EL (cell line): ENCODE measurements around the gene LUC7L.
"Not testable (repeated sequence)": the region's sequence is repeated elsewhere in the genome, so short reads cannot be mapped to it uniquely, and the experiment has no call there.

Source experiments
- DNase-seq: peaks from one replicate; pipeline ENCODE4 v3.0.0-alpha.2; 2016

LUC7L gene

GRCh38 chr16:178668-179015 is 50.6 kb downstream of the LUC7L start:
- DNase-seq, result no peak

DNA sequence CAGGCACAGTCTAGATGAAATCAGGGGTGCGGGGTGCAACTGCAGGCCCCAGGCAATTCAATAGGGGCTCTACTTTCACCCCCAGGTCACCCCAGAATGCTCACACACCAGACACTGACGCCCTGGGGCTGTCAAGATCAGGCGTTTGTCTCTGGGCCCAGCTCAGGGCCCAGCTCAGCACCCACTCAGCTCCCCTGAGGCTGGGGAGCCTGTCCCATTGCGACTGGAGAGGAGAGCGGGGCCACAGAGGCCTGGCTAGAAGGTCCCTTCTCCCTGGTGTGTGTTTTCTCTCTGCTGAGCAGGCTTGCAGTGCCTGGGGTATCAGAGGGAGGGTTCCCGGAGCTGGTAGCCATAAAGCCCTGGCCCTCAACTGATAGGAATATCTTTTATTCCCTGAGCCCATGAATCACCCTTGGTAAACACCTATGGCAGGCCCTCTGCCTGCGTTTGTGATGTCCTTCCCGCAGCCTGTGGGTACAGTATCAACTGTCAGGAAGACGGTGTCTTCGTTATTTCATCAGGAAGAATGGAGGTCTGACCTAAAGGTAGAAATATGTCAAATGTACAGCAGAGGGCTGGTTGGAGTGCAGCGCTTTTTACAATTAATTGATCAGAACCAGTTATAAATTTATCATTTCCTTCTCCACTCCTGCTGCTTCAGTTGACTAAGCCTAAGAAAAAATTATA is 51.1 kb downstream of the LUC7L start:
- no peak for DNase-seq

DNA sequence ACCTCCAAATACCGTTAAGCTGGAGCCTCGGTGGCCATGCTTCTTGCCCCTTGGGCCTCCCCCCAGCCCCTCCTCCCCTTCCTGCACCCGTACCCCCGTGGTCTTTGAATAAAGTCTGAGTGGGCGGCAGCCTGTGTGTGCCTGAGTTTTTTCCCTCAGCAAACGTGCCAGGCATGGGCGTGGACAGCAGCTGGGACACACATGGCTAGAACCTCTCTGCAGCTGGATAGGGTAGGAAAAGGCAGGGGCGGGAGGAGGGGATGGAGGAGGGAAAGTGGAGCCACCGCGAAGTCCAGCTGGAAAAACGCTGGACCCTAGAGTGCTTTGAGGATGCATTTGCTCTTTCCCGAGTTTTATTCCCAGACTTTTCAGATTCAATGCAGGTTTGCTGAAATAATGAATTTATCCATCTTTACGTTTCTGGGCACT is 51.8 kb downstream of the LUC7L start:
- DNase-seq, result no peak

- not testable (repeated sequence) for DNase-seq
Measured at GRCh38 chr16:176477-177382, 52.5 kb downstream of the LUC7L start, which contains the start of gene HBA1. HBA1 (plus strand) TSS chr16:176680; CDS start chr16:176717, 37 bp downstream.

- DNase-seq, result not testable (repeated sequence)
Measured at GRCh38 chr16:176006-176405, 53.2 kb downstream of the LUC7L start.

- no peak for DNase-seq
Measured at GRCh38 chr16:175011-175949, 54.0 kb downstream of the LUC7L start.

DNA sequence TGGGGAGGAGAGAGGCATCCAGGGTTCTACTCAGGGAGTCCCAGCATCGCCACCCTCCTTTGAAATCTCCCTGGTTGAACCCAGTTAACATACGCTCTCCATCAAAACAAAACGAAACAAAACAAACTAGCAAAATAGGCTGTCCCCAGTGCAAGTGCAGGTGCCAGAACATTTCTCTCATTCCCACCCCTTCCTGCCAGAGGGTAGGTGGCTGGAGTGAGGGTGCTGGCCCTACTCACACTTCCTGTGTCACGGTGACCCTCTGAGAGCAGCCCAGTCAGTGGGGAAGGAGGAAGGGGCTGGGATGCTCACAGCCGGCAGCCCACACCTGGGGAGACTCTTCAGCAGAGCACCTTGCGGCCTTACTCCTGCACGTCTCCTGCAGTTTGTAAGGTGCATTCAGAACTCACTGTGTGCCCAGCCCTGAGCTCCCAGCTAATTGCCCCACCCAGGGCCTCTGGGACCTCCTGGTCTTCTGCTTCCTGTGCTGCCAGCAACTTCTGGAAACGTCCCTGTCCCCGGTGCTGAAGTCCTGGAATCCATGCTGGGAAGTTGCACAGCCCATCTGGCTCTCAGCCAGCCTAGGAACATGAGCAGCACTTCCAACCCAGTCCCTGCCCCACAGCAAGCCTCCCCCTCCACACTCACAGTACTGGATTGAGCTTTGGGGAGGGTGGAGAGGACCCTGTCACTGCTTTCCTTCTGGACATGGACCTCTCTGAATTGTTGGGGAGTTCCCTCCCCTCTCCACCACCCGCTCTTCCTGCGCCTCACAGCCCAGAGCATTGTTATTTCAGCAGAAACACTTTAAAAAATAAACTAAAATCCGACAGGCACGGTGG is 55.1 kb downstream of the LUC7L start:
- DNase-seq, result not testable (repeated sequence)

- DNase-seq, result not testable (repeated sequence)
Measured at GRCh38 chr16:173211-173854, 55.9 kb downstream of the LUC7L start.

- not testable (repeated sequence) for DNase-seq
Measured at GRCh38 chr16:172374-172941, 56.8 kb downstream of the LUC7L start, which contains the start of gene HBA2. HBA2 (plus strand) TSS chr16:172876; CDS start chr16:172913, 37 bp downstream.

- DNase-seq, result no peak
Measured at GRCh38 chr16:170788-171187, 58.5 kb downstream of the LUC7L start.

GRCh38 chr16:170088-170507 is 59.2 kb downstream of the LUC7L start:
- not testable (repeated sequence) for DNase-seq

- DNase-seq, result no peak
Measured at GRCh38 chr16:169014-169413, 60.2 kb downstream of the LUC7L start.

GRCh38 chr16:168424-168823 is 60.8 kb downstream of the LUC7L start:
- DNase-seq, result no peak

- no peak for DNase-seq
Measured at GRCh38 chr16:167122-167690, 62.0 kb downstream of the LUC7L start.

DNA sequence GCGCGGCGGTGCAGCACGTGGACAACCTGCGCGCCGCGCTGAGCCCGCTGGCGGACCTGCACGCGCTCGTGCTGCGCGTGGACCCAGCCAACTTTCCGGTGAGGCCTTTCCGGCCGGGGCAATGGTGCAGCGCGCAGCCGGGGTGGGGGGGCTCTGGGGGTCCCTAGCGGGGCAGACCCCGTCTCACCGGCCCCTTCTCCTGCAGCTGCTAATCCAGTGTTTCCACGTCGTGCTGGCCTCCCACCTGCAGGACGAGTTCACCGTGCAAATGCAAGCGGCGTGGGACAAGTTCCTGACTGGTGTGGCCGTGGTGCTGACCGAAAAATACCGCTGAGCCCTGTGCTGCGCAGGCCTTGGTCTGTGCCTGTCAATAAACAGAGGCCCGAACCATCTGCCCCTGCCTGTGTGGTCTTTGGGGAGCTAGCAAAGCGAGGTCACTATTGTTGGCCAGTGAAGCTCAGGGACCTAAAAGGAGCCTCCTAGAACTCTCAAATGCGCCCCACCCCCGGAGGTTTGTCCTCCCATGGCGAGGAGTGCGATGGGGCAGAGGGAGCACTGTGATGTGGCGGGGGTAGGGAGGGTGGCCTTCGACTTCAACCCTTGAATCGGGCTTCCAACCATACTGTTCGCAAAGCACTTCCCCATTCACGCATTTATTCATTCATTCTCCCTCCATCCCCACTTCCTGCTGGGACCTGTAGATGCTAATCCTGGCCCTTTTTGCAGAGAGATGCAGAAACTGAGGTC is 62.7 kb downstream of the LUC7L start:
- no peak for DNase-seq

DNA sequence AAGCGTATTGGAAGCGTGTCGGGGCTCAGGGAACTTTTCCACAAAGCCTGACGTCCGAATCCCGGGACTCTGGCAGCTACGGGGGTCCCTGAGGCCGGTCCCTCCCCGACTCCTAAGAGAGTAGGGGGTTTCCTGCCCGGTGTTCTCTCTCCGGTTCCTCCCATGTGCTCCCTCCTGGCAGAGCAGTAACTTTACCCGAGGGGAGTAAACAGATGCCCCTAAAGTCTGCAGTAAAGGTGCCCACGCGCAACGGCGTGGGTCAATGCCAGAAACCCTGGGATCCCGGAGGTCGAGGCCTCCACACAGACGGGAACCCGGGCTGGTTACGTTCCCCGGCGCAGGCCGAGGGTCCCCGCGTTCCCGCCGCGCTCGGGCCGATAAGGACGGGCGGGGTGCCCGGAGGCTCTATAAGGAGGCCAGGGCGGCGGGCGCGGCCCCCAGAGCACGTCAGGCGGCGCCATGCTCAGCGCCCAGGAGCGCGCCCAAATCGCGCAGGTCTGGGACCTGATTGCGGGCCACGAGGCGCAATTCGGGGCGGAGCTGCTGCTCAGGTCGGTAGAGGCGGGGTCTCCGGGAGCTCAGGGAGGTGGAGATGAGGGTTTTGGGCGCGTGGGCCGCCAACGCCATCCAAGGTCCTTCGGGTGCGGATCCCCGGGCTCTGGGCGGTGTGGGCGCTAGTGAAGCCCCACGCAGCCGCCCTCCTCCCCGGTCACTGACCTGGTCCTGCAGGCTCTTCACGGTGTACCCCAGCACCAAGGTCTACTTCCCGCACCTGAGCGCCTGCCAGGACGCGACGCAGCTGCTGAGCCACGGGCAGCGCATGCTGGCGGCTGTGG is 63.5 kb downstream of the LUC7L start, which contains the start of gene HBM:
Gene HBM (plus strand): TSS at position 440 of the 836 bp plus-strand sequence. CDS start 20 bp downstream, at position 460.
- no peak for DNase-seq

GRCh38 chr16:164827-165538 is 64.3 kb downstream of the LUC7L start:
- no peak for DNase-seq
